T-helper 1 cell (primary cell): Measurements from ENCODE around the gene PEAK3.
A peak's percentile ranks its signal among the peaks of the same experiment; 100 is the strongest.

ENCODE experiments used
- DNase-seq, 5 donors: peaks; one replicate each; pipeline ENCODE4 v3.0.0-alpha.2; 2012 to 2020

Gene PEAK3

DNA sequence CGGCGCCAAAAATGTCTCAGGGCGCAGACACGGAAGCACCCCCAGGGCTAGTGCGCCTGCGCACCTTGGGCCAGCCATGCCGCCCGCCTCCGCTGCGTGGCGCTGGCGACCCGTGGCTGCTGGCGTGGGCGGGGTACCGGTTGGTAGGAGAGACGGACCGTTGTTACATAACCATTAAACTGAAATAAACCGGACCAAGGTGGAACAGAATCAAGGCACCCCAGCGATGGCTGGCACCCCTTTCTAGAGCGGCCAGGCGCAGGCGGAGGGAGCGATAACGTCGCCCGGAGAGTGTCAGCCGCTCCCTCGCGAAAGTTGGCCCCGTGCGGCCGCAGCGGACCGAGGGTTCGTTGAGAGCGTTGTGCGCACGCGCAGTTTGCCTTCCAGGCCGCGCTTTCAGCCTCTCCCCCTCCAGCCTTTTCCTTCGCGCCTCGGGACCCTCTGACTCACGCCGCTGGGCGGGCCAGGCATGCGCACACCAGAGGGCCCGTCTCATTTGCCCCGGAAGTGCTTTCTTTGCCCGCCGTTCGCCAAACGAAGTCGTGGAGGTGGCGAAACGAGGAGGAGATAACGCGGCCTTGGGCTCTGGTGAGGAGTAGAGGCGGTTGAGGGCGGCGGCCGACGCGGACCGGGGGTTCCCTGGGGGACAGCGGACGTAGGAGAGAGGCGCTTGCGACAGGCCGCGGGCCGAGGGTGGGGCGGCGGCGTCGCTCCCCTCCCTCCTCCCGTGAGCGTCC lies 45.5 kb downstream of the PEAK3 start, which contains the start of the genes PLEKHJ1 and SF3A2:
TSS of gene PLEKHJ1 (minus strand) at position 16 of the 737 bp plus-strand sequence. CDS start 81 bp downstream, outside the sequence.
TSS of gene SF3A2 (plus strand) at position 511 of the 737 bp plus-strand sequence. CDS start 6,595 bp downstream, outside the sequence.
- DNase-seq: peak; percentile 96 to 98 (median 97)

DNA sequence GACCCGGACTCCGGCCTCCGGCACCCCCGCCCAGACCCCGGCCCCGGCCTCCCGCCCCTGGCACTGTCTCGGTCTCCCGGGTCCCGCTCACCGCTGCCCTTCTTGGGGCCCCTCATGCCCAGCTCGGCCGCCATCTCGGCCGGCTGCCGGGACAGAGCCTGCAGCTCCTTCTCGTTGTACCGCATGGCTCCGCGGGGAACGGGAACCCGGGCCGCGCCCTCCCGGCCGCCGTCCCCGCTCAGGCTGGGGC lies 46.0 kb downstream of the PEAK3 start:
- no peak for DNase-seq

DNA sequence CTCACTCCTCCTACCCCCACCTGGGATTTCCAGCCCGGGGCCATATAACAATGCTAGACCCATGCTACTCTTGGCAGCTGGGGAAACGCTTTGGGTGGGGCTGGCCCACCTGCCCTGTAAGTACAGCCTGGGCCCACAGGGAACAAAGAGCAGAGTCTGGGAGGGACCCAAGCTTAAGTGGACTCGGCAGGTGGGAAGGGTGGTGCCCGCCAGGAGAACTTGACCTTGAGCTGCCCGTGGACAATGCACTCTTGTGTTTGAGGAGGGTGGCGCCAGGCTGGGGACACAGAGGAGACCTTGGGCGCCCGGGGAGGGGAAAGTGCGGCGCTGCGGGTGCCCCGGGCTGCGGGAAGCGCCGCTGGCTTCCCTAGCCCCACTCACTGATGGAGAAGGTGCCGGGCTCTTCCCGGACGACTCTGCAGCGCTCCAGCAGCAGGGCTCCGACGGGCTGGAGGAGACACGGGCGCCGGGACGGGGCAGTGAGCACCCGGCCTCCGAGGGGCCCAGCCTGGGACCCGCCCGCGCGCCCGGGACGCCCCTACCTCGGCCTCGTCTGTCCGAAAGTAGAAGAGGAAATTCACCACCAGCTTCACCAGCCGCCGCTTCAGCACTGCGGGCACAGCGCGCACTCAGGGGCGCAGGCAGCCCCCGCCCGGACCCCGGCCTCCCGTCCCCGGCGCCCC lies 46.5 kb downstream of the PEAK3 start:
- DNase-seq: no peak

DNA sequence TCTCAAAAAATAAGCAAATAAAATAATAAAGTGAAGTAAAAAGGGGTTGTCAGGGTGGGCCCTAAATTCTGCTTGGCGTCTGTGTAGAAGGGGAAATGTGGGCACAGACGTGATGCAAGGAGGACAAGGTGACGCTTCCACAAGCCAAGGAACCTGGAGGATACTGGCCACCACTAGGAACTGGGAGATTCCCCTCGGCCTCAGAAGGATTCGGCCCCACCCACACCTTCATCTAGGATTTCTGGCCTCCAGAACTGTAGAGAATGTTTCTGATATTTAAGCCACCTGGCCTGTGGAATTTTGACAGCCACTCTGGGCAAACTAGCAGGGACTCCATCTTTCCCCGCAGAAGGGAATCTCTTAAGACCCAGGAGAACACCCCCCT lies 47.0 kb downstream of the PEAK3 start:
- DNase-seq: no peak

- no peak for DNase-seq
Measured at GRCh38 chr19:2233601-2234280, 48.2 kb downstream of the PEAK3 start.

GRCh38 chr19:2232286-2233151 lies 49.5 kb downstream of the PEAK3 start:
- DNase-seq: no peak

GRCh38 chr19:2231621-2232221 lies 50.3 kb downstream of the PEAK3 start:
- DNase-seq: no peak

GRCh38 chr19:2230807-2231533 lies 51.0 kb downstream of the PEAK3 start:
- DNase-seq: no peak

GRCh38 chr19:2230033-2230531 lies 51.9 kb downstream of the PEAK3 start:
- DNase-seq: no peak

DNA sequence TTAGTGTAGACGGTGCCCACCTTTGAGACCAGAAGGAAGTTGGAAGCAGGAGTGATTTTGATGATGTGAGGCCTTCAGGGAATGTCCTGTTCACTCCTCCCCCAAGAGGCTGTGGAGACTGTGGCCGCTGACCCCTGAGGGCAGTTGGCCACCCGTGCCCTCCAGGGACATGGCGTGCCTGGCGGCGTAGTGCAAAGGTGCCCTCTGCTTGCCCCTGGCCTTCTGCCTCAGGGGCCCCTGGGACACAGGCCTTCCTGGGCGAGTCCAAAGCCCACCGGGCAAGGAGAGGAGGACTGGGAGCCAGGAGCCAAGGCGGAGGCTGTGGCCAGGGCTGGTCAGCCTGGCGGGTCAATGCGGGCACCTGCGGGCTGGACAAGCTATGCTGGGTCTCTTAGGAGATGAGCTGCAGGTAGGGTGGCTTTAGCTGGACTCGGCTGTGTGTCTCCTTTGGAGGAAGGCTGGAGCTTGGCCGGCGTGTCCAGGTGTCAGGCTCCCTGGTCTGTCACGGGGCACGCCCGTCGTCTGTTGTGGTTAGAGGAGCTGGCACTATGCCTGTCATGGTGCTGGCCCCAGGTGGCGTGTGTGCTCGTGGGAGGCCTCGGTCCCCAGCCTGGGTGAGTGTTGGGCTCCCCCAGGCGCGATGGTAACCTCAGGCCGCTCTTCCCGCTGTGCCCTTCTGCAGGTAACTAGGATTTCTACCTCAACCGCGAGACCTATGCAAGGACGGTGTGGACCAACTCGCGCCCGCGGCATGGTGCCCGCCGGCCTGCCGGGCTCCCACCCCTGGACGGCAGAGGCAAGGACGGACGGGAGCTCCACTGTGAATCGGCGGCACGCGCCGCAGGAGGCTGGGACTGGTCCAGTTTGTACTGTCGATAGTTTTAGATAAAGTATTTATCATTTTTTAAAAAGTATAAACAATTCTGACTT lies 52.6 kb downstream of the PEAK3 start:
- no peak for DNase-seq

DNA sequence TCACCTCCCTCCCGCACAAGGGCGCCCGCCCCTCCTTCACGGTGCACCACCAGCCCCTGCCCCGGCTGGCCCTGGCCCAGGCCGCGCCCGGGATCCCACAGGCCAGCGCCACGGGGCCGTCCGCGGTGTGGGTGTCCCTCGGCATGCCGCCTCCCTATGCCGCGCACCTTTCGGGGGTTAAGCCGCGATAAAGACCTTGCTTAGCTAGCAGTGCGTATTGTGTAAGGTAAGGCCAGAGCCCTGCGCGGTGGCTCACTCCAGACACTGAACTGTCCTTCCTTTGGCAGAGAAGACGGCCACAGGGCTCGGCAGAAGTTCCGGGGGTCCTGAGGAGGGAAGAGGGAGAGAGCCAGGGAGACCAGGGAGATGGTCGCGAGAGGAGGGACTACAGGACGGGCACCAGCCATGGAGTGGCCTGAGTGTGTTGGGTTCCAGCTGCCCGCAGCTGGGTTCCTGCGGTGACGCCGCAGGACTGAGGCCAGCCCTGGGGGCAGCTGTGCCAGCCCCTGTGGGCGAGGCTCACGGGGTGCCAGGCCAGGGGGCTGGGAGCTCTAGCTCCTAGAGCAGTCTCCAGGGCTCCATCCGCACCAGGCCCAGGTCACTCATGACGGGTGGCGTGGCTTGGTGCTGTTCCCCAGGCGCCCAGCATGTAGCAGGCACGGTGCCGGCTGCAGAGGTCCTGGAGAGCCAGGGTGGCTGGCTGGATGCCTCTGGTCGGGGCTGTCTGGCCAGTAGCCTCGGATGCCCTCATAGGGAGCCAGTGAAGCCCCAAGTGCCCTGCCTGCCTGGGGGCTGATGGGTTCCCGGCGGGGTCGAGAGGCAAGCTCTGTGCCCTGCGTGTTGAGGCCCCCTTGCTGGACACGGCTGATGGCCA lies 53.6 kb downstream of the PEAK3 start:
- DNase-seq: no peak

DNA sequence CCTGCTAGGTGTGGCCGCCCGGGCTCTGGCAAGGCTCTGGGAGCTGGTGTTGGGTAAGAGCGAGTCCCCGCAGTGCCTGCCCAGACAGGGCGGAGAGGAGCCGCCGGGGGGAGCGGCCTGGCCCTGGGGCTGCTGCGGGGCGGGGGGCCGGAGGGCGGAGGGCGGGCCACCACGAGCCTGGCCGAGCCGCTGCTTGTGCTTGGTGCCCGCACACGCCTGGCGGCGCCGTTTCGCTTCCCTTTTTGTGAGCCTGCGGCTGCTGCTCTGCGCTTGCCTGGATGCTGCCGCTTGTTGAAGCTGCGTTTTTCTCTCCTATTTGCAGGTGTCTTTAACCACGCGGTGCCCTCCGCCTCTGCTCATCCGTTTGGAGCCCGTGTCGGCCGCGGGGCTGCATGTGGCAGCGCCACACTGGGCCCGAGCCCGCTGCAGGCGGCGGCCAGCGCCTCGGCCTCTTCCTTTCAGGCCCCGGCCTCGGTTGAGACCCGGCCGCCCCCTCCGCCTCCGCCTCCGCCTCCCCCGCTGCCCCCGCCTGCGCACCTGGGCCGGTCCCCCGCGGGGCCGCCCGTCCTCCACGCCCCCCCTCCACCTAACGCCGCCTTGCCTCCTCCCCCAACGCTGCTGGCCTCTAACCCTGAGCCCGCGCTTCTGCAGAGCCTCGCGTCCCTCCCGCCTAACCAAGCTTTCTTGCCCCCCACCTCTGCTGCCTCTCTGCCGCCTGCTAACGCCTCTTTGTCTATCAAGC lies 54.4 kb downstream of the PEAK3 start:
- no peak for DNase-seq

- no peak for DNase-seq
Measured at GRCh38 chr19:2226840-2227360, 55.1 kb downstream of the PEAK3 start.

DNA sequence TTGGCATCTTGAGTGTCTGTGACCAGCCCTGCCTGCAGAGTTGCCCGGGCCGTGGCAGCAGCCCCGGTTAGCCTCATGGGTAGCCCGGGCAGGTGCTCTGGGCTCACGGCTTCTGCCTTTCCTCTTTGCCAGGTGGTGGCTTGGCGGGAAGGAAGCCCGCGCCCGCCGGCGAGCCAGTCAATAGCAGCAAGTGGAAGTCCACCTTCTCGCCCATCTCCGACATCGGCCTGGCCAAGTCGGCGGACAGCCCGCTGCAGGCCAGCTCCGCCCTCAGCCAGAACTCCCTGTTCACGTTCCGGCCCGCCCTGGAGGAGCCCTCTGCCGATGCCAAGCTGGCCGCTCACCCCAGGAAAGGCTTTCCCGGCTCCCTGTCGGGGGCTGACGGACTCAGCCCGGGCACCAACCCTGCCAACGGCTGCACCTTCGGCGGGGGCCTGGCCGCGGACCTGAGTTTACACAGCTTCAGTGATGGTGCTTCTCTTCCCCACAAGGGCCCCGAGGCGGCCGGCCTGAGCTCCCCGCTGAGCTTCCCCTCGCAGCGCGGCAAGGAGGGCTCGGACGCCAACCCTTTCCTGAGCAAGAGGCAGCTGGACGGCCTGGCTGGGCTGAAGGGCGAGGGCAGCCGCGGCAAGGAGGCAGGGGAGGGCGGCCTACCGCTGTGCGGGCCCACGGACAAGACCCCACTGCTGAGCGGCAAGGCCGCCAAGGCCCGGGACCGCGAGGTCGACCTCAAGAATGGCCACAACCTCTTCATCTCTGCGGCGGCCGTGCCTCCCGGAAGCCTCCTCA lies 55.7 kb downstream of the PEAK3 start:
- no peak for DNase-seq

DNA sequence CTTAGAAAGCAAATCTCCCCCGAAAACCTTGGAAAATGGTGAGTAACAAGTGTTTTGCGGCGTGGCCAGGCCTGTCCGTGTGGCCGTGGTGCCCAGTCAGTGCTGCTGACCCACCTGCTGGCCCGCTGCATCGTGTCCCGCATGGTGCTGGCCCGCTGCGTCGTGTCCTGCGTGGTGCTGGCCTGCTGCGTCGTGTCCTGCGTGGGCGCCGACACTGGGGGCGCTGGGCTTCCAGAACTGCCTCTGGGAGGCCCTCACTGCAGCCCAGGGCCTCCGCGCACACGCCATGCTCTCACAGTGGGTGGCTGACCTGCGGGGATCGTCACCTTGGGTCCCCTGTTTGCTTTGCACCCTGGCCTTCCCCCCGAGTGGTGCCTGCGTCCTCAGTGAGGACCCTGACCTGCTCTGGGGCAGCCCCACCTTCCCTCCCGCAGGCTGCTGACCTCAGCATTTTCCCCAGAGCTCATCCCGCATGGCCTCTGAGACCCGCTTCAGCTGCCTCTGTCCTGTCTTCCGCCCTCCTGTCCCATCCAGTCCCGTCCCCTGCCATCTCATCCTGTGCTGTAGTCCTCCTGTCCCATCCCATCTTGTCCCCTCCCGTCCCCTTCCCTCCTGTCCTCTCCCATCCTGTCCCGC lies 56.4 kb downstream of the PEAK3 start:
- DNase-seq: no peak

- no peak for DNase-seq
Measured at GRCh38 chr19:2224754-2225349, 57.1 kb downstream of the PEAK3 start.
